ENCODE results near the gene PSMC1.

Gene PSMC1

GRCh38 chr14:90302529-90303303, 46.4 kb downstream of the PSMC1 start:
- DNase-seq, result no peak

- DNase-seq, result no peak
Measured at GRCh38 chr14:90303473-90303872, 47.1 kb downstream of the PSMC1 start.

GRCh38 chr14:90304502-90304901, 48.1 kb downstream of the PSMC1 start:
- DNase-seq, result no peak

- no peak for DNase-seq
Measured at GRCh38 chr14:90305176-90305601, 48.8 kb downstream of the PSMC1 start.

GRCh38 chr14:90308561-90308960, 52.2 kb downstream of the PSMC1 start:
- DNase-seq, result no peak

- no peak for DNase-seq
Measured at GRCh38 chr14:90317286-90317685, 60.9 kb downstream of the PSMC1 start.

GRCh38 chr14:90318016-90318415, 61.7 kb downstream of the PSMC1 start:
- no peak for DNase-seq

GRCh38 chr14:90319173-90319572, 62.8 kb downstream of the PSMC1 start:
- DNase-seq, result no peak

GRCh38 chr14:90319634-90320541, 63.5 kb downstream of the PSMC1 start:
- DNase-seq, result no peak

- no peak for DNase-seq
Measured at GRCh38 chr14:90321891-90322290, 65.5 kb downstream of the PSMC1 start.

Measured in DMS79 (cell line).